ENCODE results near the gene AGFG2.

AGFG2 gene

DNA sequence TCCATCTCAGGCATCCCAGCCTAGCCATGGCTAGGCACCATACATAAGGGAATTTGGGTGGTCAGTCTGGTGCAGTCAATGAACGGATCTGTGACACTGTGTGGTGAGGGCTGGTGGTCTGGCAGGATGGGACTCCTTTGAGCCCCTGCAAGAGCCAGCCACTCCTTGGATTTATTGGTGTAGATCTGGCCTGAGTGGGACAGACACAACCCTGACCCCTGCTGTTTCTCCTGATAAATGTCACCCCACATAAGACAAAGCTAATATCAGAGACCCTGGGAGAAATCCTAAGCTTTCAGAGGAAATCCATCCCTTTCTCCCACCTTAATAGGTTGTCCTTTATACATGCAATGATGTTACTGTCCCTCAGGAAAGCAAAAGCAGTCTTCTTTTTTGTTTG lies 49.4 kb downstream of the AGFG2 start:
- DNase-seq, result no peak

DNA sequence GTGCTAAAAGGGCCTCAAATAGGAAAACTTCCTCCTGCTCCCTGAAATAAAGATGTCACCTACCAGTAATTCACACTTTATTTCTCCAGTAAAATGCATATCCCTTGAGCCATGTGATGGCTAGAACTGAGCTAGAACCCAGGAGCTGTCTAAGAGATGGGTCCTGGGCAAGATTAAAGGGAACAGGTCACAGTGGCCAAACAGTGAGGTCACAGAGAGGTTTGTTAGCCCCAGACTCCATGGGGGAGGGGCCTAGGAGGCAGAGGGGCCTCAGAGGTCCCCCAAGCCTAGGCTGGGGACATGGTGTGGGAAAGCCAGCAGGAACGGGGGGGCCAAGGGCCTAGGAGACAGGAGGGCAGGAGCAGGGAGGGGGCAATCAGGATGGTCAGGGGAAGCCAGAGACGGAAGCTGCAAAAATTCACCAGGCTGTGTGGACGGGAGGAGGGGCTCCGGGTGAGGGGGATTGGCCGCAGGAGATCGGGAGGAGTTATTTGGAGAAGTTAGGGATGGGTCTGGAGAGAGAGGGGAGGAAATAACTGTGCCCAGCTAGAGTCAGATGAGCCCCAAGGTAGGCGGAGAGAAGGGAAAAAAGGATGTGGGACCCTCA lies 50.4 kb downstream of the AGFG2 start:
- no peak for DNase-seq

DNA sequence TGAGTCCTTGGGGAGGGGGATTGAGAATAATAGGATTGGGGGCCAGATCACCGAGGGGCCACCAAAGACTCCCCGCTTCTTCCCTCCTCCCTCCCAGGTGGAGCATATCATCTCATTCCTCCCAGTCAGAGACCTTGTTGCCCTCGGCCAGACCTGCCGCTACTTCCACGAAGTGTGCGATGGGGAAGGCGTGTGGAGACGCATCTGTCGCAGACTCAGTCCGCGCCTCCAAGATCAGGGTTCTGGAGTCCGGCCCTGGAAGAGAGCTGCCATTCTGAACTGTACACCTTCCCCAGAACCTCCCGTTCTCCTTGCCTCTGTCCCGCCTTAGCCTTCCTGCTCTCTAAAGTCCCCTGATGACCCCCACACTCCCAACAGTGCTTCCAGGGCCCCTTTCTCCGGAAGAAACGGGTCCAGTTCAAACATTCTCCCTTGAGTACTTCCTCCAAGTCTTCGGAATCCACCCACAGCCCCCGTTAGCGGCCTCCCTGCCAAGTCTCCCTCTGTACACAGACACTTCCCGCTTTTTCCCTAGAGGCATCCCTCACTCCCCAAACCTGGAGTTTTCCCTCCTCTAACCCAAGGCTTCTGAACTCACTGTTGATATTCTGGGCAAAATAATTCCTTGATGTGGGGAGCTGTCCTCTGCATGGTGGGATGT lies 51.2 kb downstream of the AGFG2 start:
- DNase-seq, result no peak

DNA sequence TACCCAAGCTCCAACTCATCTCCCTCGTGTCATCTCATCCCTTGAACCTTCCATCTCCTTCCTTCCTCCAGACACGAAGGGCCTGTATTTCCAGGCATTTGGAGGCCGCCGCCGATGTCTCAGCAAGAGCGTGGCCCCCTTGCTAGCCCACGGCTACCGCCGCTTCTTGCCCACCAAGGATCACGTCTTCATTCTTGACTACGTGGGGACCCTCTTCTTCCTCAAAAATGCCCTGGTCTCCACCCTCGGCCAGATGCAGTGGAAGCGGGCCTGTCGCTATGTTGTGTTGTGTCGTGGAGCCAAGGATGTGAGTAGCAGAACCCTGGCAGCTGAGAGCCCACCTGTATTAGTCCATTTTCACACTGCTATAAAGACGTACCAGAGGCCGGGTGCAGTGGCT lies 52.6 kb downstream of the AGFG2 start:
- DNase-seq, result no peak

DNA sequence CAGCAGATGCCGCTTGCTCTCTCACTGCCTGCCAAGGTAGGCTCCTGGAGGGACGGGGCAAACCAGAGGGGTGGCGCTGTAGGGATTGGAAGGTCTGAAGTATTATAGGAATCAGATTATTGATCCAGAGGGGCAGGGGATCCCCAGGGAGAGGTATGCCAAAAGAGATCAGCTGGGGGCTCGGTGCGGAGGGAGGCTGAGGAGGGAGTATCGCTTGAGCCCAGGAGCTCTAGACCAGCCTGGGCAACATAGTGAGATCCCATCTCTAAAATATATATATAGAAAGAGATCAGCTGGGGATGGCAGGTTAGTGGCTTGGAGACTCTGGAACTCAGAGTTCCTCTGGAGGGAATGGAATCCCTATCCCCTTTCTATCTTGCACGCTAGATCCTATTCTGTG lies 56.2 kb downstream of the AGFG2 start:
- no peak for DNase-seq

DNA sequence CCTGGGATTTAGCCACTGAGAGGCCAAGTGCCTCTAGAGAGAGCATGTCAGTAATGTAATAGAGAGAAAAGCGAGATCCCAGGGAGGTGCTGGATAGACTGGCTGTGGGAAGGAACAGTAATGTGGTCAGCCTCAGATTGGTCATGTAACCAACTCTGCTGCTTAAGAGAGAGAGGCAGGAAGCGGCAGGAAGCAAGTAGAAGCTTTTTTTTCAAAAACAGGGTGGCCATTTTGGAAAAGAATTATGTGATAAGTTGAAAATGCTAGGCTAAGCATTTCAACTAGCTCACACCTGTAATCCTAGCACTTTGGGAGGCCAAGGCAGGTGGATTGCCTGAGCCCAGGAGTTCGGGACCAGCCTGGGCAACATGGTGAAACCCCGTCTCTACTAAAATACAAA lies 59.4 kb downstream of the AGFG2 start:
- no peak for DNase-seq

DNA sequence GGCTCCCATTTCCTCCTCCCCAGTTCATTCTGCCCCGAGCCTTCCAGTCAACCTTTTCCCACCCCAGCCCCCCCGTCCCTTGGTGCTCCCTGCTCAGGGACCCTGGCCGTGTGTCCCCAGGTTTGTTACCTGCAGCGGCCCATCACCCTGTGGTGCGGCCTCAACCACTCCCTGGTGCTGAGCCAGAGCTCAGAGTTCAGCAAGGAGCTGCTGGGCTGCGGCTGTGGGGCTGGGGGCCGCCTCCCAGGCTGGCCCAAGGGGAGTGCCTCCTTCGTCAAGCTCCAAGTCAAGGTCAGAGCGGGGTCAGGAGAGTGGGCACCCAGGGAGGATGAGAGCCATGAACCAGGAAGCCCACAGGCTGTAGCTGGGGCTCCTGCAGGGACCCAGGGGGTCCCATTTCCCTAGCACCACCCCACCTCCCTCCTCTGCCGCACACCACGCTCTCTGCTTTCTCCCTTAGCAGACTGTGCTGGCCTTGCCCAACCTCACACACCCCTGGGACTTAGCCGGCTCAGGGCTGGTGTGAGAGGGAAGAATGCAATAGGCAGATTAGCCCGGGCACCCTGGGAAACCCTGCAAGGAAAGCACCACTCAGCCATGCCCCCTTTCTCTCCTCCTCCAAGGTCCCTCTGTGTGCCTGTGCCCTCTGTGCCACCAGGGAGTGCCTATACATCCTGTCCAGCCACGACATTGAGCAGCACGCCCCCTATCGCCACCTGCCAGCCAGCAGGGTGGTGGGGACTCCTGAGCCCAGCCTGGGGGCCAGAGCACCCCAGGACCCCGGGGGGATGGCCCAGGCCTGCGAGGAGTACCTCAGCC lies 61.1 kb downstream of the AGFG2 start:
- no peak for DNase-seq

DNA sequence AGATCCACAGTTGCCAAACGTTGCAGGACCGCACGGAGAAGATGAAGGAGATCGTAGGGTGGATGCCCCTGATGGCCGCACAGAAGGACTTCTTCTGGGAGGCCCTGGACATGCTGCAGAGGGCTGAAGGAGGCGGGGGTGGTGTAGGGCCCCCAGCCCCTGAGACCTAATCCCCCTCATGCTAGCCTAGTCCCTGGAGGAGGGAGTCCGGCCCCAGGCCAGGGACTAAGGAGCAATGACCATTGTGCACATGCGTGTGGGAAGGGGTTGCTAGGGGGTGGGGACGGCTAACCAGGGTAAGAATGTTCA lies 61.7 kb downstream of the AGFG2 start:
- no peak for DNase-seq

DNA sequence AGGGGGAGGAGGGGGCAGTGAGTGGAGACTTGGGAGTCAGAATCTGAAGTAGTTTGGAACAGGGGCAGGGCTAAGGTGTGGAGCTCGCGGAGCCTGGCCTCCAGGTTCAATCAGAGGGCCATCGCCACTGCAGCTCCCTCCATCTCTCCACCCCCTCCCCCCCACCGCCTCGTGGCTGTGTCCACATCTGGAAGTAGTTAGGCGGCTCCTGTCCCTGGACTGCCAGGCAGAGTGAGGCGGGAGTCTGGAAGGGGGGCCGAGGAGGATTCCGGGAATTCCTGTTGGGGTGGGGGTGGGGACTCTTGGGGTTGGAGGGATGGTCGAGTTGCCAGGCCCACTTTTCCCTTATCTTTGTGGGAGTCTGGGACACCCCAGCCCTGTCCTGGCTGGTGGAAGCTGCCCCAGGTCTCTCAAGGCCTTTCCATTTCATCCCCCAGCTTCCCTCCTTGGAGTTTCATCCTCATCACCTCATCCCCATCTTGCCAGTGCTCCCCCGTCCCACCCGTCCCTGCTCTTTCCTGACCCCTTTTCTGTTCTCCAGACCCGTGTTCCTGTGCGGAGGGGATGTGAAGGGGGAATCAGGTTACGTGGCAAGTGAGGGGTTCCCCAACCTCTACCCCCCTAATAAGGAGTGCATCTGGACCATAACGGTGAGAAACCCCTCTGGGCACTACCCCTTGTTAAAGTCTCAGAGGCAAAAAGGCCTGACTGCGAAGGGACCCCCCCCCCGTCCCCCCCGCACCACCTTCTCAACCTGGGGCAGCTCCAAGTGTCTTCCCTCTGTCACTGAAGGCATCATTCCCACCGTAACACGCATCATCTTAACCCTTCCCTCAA lies 64.1 kb downstream of the AGFG2 start:
- no peak for DNase-seq

DNA sequence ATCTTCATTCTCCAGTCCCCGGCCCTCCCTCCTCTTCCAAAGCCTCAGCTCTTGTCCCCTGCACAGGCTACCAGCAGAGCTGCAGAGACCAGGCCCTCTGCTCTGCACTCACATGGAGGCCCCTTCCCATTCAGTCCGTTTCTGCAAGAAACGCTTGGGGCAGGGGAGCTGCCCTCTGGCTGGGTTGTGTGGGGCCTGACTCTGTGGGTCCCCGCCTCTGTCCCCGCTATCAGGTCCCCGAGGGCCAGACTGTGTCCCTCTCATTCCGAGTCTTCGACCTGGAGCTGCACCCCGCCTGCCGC lies 64.7 kb downstream of the AGFG2 start:
- DNase-seq, result no peak

DNA sequence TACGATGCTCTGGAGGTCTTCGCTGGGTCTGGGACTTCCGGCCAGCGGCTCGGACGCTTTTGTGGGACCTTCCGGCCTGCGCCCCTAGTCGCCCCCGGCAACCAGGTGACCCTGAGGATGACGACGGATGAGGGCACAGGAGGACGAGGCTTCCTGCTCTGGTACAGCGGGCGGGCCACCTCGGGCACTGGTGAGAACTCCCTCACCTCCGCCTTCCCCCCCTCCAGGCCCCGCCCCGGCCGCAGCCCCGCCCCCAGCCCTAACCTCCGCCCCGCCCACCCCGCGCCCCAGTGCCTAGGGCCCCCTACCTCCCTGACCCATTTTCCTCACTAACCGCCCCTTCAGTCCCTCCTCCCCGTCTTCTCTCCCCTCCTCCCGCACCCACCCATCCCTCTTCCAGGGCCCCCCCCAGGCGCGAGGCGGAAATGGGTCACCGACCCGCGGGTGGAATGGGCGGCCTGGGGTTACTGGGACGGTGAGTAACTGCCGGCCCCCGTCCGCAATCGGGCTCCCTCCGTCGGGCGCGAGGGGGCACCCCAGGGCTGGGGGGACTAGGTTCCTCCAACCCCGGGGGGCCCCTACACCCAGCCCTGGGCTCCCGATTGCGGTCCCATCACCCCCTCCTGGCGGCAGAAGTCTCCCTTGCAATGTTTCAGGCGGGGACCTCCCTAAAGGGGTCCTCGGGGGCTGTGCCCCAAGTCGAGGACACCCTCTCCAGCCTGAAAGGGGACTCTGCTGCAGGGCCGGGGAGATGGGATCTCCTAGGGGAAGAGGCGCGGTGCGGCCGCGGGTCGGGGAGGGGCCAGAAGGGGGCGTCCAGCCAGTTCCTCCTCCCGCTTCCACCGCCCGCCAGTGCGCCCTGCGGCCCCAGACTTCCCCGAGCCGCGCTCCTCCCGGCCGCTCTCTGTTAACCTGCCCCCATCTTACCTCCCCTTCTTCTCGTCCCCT lies 65.3 kb downstream of the AGFG2 start:
- DNase-seq, result peak; percentile 88

DNA sequence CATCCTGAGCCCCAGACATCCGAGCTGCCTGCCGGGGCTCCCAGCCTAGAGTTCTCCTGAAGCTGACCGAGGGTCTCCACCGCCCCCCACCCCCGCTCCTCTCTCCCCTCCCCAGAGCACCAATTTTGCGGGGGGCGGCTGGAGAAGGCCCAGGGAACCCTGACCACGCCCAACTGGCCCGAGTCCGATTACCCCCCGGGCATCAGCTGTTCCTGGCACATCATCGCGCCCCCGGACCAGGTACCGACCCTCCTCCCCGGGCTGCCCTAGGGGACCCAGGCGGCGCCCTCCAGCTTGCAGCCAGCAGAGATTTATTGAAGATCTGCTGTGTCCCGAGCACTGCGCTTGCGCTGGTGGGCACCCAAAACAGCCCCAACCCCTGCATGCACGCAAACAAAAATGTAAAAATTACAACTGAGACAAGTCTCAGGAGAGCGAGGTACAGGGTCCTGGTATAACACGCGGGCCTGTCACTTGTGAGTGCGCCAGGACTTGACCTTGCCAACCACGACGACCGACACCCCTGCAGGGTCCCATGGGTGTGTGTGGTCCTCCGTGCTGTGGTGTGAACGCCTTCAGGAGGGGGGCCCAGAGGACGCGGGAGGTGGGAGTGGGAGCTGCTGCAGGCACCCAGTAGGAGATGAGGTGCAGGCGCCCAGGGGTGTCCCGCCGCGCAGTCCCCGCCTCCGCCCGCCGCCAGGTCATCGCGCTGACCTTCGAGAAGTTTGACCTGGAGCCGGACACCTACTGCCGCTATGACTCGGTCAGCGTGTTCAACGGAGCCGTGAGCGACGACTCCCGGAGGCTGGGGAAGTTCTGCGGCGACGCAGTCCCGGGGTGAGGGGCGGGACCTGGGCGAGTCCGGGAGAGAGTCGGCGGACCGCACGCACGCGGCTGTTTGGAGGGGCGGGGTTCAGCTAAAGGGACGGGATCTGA lies 66.2 kb downstream of the AGFG2 start:
- peak; percentile 39 for DNase-seq

DNA sequence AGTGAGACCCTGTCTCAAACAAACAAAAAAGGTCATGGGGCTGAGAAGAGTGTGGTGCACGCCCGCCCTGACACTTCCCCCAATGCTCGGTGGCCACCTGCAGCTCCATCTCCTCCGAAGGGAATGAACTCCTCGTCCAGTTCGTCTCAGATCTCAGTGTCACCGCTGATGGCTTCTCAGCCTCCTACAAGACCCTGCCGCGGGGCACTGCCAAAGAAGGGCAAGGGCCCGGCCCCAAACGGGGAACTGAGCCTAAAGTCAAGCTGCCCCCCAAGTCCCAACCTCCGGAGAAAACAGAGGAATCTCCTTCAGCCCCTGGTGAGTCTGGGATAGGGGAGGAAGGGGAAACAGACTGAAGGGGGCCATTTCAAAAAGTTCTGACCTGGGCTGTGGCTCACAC lies 67.3 kb downstream of the AGFG2 start:
- DNase-seq, result no peak

DNA sequence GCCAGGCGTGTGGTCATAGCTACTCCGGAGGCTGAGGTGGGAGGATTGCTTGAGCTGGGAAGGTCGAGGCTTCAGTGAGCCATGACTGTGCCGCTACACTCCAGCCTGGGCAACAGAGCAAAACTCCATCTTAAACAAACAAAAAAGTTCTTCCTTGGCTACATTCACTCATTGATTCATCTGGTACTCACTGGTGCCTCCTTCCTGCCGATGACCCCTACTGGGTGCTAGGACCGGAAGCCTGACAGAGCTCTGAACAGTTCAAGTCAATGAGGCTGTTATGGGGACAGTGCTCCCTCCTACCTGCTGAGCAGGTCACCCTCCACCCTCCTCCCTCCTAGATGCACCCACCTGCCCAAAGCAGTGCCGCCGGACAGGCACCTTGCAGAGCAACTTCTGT lies 68.1 kb downstream of the AGFG2 start:
- no peak for DNase-seq

DNA sequence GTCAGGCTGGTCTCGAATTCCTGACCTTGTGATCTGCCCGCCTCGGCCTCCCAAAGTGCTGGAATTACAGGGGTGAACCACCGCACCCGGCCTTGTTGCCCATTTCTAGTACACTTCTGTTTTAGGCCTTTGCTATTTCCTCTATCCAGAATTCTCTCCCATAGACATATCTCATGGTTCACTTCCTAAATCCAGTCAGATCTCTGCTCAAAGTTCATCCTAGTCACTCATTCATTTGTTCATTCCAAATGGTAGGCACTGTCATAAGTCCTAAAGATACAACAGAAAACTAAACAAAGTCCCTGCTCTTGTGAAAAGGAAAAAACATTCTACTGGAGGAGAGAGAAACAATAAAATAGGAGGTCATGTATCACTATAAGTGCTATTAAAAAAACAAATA lies 71.0 kb downstream of the AGFG2 start:
- no peak for DNase-seq

DNA sequence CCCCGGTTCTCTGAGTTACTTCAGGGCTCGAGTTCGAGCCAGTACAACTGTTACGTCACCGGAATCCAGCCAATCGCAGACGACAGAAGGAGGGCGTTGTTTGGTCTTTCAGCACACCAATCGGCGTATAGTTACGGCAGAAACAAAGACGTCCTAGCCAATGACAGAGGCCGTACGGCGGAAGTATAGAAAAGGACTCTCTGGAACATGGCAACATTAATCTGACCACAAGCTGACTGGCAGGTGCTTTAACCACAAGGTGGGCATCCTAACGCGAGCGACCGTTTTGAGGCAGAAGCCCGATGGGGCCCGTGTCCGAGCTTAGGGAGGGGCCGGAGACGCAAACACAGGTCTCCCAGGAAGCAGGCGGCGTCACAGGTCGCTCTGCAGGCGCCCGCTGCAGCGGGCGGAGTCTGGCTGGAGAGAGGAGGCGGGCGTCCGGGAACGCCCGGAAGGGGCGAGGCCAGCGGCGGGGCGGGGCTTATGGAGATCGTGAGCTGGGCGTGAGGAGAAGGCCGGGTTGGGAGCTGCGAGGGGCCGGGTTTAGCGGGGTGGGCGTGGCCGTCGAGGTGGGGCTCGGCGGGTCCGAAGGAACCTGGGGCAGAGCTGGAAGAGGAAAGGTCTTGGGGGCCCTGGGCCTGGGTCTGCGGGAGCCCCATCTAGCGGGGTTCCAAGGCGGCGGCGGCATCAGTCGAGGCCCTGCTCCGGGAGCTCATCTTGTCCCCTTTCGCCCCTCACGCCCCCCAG lies 73.2 kb downstream of the AGFG2 start, which contains the start of gene MOSPD3:
TSS of gene MOSPD3 (plus strand) at position 558 of the 747 bp plus-strand sequence. CDS start 252 bp downstream, outside the sequence.
- peak; percentile 98 for DNase-seq

DNA sequence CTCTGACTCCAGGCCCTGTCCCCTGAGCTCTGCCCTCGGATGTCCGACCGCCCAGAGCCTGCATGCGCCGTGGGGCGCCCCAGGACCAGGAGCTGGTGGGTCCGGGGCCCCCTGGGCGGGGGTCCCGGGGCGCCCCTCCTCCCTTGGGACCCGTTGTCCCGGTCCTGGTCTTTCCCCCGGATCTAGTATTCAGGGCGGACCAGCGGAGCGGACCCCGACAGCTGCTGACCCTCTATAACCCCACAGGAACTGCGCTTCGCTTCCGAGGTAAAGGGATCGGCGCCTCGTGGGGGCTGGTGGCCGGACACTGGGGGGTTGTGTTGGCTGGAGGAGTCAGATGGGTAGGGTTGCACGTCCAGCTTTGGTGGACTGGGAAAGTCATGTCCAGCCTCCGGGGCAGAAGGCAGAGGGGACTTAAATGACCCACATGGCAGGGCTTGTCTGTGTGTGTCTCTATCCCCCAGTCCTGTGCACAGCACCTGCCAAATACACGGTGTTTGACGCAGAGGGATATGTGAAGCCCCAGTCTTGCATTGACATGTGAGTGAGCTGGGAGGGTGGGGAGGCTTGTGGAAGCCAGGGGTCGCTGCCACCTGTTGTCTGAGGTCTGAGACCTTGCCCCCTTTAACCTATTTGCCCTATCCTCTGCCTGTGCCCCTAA lies 73.9 kb downstream of the AGFG2 start:
- DNase-seq, result no peak

DNA sequence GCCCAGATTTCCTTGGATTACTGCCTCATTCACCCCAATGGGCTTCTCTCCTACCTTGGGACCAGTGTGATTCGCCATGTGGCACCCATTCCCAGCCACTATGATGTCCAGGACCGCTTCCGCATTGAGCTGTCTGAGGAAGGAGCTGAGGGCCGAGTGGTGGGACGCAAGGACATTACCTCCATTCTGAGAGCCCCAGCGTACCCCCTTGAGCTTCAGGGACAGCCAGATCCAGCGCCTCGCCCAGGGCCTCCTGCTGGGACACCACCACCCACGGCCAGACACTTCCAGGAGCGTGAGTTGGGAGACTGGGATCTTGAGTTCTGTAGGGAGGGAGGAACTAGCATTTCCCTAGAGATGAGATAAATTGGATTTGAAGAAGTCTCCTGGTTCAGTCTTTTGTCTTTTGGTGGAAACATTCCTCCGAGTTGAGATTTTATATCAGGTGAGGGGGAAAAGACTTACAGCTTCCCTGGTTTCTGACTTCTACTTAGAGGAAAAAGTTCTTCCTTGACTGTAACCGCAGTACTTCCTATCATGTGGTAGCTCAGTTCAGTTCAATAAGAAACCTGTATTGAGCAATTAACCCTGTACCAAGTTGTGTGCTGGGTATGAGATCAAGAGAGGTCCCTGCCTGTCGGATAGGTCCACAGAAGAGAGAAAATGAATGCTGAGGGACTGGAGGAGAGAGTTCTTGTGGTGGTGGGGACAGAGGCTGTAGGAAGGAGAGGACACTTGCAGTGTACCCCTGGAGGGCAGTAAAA lies 74.6 kb downstream of the AGFG2 start:
- DNase-seq, result no peak

DNA sequence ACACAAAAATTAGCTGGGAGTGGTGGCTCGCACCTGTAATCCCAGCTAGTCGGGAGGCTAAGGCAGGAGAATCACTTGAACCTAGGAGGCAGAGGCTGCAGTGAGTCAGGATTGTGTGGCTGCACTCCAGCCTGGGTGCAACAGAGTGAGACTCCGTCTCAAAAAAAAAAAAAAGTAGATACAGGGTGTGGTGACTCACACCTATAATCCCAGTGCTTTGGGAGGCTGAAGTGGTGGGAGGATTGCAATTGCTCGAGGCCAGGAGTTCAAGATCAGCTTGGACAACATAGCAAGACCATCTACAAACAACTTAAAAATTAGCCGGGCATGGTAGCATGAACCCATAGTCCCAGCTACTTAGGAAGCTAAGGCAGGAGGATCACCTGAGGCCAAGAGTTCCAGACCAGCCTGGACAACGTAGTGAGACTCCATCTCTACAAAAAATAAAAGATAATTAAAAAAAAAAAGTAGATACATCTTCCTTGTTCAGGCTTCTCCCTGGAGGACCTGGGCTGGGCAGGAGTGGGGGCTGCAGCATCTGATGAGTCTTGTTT lies 75.4 kb downstream of the AGFG2 start:
- no peak for DNase-seq
